Measurements from ENCODE around the gene POU4F3. TPM values are rescaled to one million over a fixed set of nuclear protein-coding genes. Genes with fewer than 3 reads are reported as not detected.

POU4F3 gene
- total RNA-seq, 1 experiment from 2014 or later = 0.15 TPM

- Histone ChIP-seq H3K9me3 (ENCODE audit: control insufficient read depth in 1 of 2, insufficient read depth in 1 of 2, low read depth in 1 of 2, low read length in 2 of 2) (no peaks in the 10 kb centered on the region), H3K4me3 (replicated peaks in 1 of 2; ENCODE audit: low read depth in 1 of 2, low read length in 2 of 2) (no peak overlapping the region), H3K27ac (ENCODE audit: low read depth, low read length) (no peak overlapping the region), H3K36me3 (ENCODE audit: control insufficient read depth in 1 of 2, insufficient read depth in 2 of 2, low read length in 2 of 2) (no peaks in the 10 kb centered on the region), H4K20me1 (ENCODE audit: insufficient read depth) (no peaks in the 10 kb centered on the region), H3K79me2 (ENCODE audit: insufficient read depth, low read length) (no peaks in the 10 kb centered on the region), H3K27me3 (ENCODE audit: insufficient read depth, low read length) (peaks cover 5% of the 10 kb centered on the region; the same call in 1 of the 2 replicates), H3K9me2 (ENCODE audit: insufficient read depth) (no peaks in the 10 kb centered on the region), H3K9ac (ENCODE audit: low read length) (no peak overlapping the region), H3K4me2 (ENCODE audit: low read length) (no peak overlapping the region), H3K4me1 (ENCODE audit: control insufficient read depth in 1 of 2, insufficient read depth in 2 of 2, low read length in 2 of 2) (no peaks in the 10 kb centered on the region), H2AFZ (ENCODE audit: low read depth, low read length, poor library complexity, severe bottlenecking) (no peak overlapping the region)
- ChIA-PET POLR2A (no interaction called here), RAD21 (ENCODE audit: low non-redundant PET in 1 of 2, low total read pairs in 2 of 2, uncharacterized antibody in 2 of 2, unreplicated experiment in 2 of 2) (no interaction called here), CTCF (no interaction called here)
- no TSS peak for BruUV-seq (replicated peaks)
- no peak for ATAC-seq
- intact Hi-C loops (cut with micrococcal nuclease) = no loop called here
- TF ChIP-seq ZBTB33 (IDR thresholded peaks at IDR 0.05; ENCODE audit: extremely low read depth, insufficient replicate concordance, low read length) = no peak
- no peak for TF ChIP-seq FOSL1 (IDR thresholded peaks at IDR 0.05; ENCODE audit: low read depth)
- no peak for TF ChIP-seq CEBPB (IDR thresholded peaks at IDR 0.05; ENCODE audit: low read depth)
- TF ChIP-seq EGR1 (IDR thresholded peaks at IDR 0.05; ENCODE audit: low read depth) = no peak
- TF ChIP-seq ELF1 (IDR thresholded peaks at IDR 0.05; ENCODE audit: borderline replicate concordance, low read depth) = no peak
- no peak for TF ChIP-seq POLR2A (IDR thresholded peaks at IDR 0.05; ENCODE audit: borderline replicate concordance, extremely low read depth, insufficient read depth, insufficient read length)
- TF ChIP-seq ATF3 (IDR thresholded peaks at IDR 0.05) = no peak
- no peak for TF ChIP-seq CTCF (IDR thresholded peaks at IDR 0.05 in 2 of 3, conservative IDR thresholded peaks at IDR 0.05 in 1 of 3; ENCODE audit: borderline replicate concordance in 1 of 3, insufficient read depth in 1 of 3, low read depth in 2 of 3, low read length in 2 of 3)
- no peak for TF ChIP-seq SRF (IDR thresholded peaks at IDR 0.05; ENCODE audit: low read depth)
- TF ChIP-seq SP1 (IDR thresholded peaks at IDR 0.05; ENCODE audit: low read depth) = no peak
- TF ChIP-seq SIN3A (IDR thresholded peaks at IDR 0.05; ENCODE audit: low read depth) = no peak
- TF ChIP-seq ZNF274 (IDR thresholded peaks at IDR 0.05; ENCODE audit: low read depth, low read length) = no peak
- TF ChIP-seq POLR2AphosphoS5 (IDR thresholded peaks at IDR 0.05; ENCODE audit: low read depth, low read length) = no peak
- no peak for TF ChIP-seq MAX (IDR thresholded peaks at IDR 0.05)
- no peak for TF ChIP-seq REST (IDR thresholded peaks at IDR 0.05; ENCODE audit: low read depth)
- TF ChIP-seq JUND (IDR thresholded peaks at IDR 0.05) = no peak
- no peak for TF ChIP-seq CBX3 (IDR thresholded peaks at IDR 0.05; ENCODE audit: low read depth)
- no peak for TF ChIP-seq ZFX (IDR thresholded peaks at IDR 0.05)
- TF ChIP-seq EZH2phosphoT487 (IDR thresholded peaks at IDR 0.05; ENCODE audit: borderline replicate concordance) = no peak
- TF ChIP-seq RAD21 (IDR thresholded peaks at IDR 0.05; ENCODE audit: low read depth) = no peak
- no peak for DNase-seq (ENCODE audit: low read depth, low spot score)
Measured at GRCh38 chr5:146329697-146330096, 8.9 kb upstream of the POU4F3 start.
